Endothelial cell (in vitro differentiated cells): ENCODE measurements around the gene PARP1. TPM values are rescaled to one million over a fixed set of nuclear protein-coding genes. Genes with fewer than 3 reads are reported as not detected.

Source experiments
- DNase-seq: peaks from one replicate; pipeline ENCODE4 v3.0.0; 2021; ENCODE audit warnings: low spot score
- H3K27ac Mint-ChIP-seq: one replicate; pipeline ENCODE4 v1.8.0; 2021; ENCODE audit warnings: mixed read lengths, inconsistent platforms; ENCODE audit not compliant: unreplicated experiment
- H3K27me3 Mint-ChIP-seq: one replicate; pipeline ENCODE4 v1.8.0; 2021; ENCODE audit warnings: mild to moderate bottlenecking, moderate library complexity, mixed read lengths, inconsistent platforms; ENCODE audit not compliant: unreplicated experiment
- H3K36me3 Mint-ChIP-seq: one replicate; pipeline ENCODE4 v1.8.0; 2021; ENCODE audit warnings: mild to moderate bottlenecking, low read depth, mixed read lengths, inconsistent platforms; ENCODE audit not compliant: unreplicated experiment
- H3K4me1 Mint-ChIP-seq: one replicate; pipeline ENCODE4 v1.8.0; 2021; ENCODE audit warnings: mild to moderate bottlenecking, mixed read lengths, inconsistent platforms; ENCODE audit not compliant: unreplicated experiment
- H3K4me3 Mint-ChIP-seq: one replicate; pipeline ENCODE4 v1.8.0; 2021; ENCODE audit warnings: mild to moderate bottlenecking, mixed read lengths, inconsistent platforms; ENCODE audit not compliant: unreplicated experiment
- H3K9me3 Mint-ChIP-seq: one replicate; pipeline ENCODE4 v1.8.0; 2021; ENCODE audit warnings: mixed read lengths, inconsistent platforms; ENCODE audit not compliant: unreplicated experiment
- CTCF ChIP-seq: fragments of 200-600 bp; sonication (generic); IDR thresholded peaks from one replicate; pipeline ENCODE4 v1.5.0; 2021; ENCODE audit warnings: antibody characterized with exemption; ENCODE audit not compliant: unreplicated experiment
- total RNA-seq: library from RNA; stranded (reverse); fragmentation: NEBNext Ultra II Directional; extraction: Animal tissue kit (Norgen Biotek cat#: 25700); gene quantifications from one replicate; pipeline ENCODE4 v1.2.1, GENCODE V29; 2021; ENCODE audit not compliant: unreplicated experiment

PARP1 gene
- total RNA-seq, 1 donor from 2014 or later, result 131 TPM

DNA sequence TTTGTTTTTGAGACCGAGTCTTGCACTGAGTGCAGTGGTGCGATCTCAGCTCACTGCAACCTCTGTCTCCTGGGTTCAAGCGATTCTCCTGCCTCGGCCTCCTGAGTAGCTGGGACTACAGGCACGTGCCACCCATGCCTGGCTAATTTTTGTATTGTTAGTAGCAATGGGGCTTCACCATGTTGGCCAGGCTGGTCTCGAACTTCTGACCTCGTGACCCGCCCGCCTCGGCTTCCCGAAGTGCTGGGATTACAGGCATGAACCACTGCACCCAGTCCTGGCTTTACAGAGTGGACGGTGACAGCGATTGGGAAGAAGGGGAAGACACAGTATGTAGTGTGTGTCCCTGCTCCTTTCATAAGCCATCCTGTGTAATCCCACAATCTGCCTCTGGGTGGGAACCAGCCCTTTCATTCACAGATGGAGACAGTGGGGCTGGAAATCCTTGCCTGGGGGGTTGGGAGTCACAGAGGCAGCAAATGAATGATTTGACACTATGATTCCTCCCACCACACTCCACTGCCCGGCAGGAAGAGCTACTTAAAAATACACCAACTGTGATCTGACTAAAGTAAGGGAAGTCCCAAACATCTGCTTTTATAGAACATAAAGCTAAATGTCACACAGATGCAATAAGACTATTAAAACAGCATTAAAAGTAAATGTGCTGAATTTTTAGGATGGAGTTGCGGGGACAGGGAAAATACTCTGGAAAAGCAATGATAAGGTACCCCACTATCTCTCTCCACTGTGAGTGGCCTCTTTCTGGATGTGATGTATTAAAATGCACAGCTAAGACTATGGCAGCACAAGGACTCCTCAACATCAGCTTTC, 4.5 kb downstream of the PARP1 start:
- no peaks in the 10 kb centered on the region for H3K9me3 Mint-ChIP-seq
- peaks cover 39% of the 10 kb centered on the region for H3K4me1 Mint-ChIP-seq
- peaks cover 4% of the 10 kb centered on the region for H3K27me3 Mint-ChIP-seq
- H3K36me3 Mint-ChIP-seq, result peaks cover 43% of the 10 kb centered on the region
- peak overlapping the region; percentile 68 for H3K27ac Mint-ChIP-seq
- H3K4me3 Mint-ChIP-seq, result no peak overlapping the region
- DNase-seq, result peak; percentile 12
- TF ChIP-seq CTCF, result peak; percentile 49

GRCh38 chr1:226402739-226403165, 5.1 kb downstream of the PARP1 start:
- peaks cover 43% of the 10 kb centered on the region for H3K36me3 Mint-ChIP-seq
- H3K9me3 Mint-ChIP-seq, result no peaks in the 10 kb centered on the region
- H3K4me1 Mint-ChIP-seq, result peaks cover 39% of the 10 kb centered on the region
- H3K4me3 Mint-ChIP-seq, result no peak overlapping the region
- DNase-seq, result no peak
- peaks cover 1% of the 10 kb centered on the region for H3K27me3 Mint-ChIP-seq
- no peak overlapping the region for H3K27ac Mint-ChIP-seq
- TF ChIP-seq CTCF, result no peak

DNA sequence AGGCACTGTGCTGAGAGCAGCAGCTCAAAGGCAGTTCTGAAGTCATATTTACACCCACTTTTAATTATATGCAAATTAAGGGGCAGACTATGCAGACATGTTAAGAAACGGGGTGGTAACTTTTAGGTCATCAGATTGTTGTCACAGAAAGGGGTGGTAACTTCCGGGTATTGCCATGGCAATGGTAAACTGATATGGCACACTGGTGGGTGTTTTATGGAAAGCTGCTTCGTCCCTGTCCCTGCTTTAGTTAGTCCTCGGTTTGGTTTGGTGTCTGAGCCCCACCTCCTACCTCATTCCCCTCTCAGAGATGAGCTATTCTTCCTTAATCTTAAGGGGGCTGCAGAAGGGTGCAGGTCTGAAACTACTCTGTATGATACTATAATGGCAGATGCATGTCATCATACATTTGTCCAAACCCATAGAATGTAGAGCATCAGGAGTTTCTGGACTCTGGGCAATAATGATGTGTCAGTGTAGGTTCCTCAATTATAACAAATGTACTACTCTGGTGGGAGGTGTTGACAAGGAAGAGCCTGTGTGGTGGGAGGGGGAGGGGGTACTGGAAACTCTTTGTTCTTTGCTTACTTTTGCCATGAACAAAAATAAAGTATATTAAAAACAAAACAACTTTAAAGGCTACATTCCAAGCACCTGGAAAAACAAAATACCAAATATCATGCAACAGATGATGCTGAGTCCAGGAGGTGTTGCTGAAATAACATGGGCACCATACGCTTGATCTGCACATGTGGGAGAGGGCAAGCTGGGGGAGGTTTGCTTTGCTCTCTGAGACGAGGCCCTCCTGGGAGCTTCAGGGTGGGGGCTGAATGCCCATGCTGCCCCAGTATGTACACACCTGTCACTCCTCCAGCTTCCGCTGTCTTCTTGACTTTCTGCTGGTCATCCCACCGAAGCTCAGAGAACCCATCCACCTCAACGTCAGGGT, 6.3 kb downstream of the PARP1 start:
- H3K36me3 Mint-ChIP-seq, result peaks cover 42% of the 10 kb centered on the region
- H3K4me3 Mint-ChIP-seq, result peak overlapping the region; percentile 80
- H3K9me3 Mint-ChIP-seq, result no peaks in the 10 kb centered on the region
- H3K27ac Mint-ChIP-seq, result peak overlapping the region; percentile 48
- H3K27me3 Mint-ChIP-seq, result peaks cover 1% of the 10 kb centered on the region
- TF ChIP-seq CTCF, result no peak
- H3K4me1 Mint-ChIP-seq, result peaks cover 31% of the 10 kb centered on the region
- no peak for DNase-seq

DNA sequence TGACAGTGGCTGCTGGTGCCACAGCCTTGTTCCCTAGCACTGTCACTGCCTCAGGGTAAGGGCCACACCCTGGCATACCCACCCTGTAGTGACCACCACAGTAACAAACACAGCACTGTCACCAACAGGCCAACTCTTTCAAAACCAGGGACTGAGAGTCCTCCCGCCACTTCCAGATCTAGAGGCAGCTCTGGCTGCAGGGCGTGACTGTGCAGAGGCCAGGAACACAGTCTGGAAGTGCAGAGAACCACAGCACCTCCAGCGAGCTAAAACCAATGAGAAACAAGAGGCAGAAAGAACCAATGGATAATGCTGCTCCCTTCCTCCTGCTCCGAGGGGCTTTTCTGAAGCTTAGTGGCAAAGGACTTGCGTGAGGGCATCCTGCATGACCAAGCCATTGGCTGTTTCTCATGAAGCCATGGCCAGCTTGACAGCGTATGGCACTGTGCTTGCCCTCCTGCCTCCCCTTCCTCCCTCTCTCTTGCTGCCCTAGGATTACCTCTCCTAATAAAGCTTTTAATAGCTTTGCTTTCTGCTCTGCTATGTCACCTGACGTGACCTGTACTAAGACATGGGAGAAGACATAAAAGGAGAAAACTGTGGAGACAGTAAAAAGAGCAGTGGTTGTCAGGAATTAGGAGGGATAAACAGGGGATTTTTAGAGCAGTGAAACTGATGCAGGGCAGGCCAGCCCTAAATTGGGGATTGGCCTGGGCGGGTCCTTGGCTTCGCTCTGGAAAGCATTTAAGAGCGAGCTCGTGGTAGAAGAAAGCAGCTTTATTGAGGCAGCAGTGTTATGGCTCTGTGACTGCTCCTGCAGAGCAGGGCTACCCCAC, 7.2 kb downstream of the PARP1 start:
- H3K4me1 Mint-ChIP-seq, result peaks cover 23% of the 10 kb centered on the region
- peaks cover 1% of the 10 kb centered on the region for H3K27me3 Mint-ChIP-seq
- H3K27ac Mint-ChIP-seq, result no peak overlapping the region
- no peak for TF ChIP-seq CTCF
- H3K4me3 Mint-ChIP-seq, result peak overlapping the region; percentile 44
- no peak for DNase-seq
- peaks cover 38% of the 10 kb centered on the region for H3K36me3 Mint-ChIP-seq
- no peaks in the 10 kb centered on the region for H3K9me3 Mint-ChIP-seq
